Mucosa of rectum (tissue), 2 donors: ENCODE data around the gene APOL5.
A peak's percentile ranks its signal among the peaks of the same experiment; 100 is the strongest.

ENCODE experiments used
- H3K27ac ChIP-seq, 2 donors: one replicate each; pipeline ENCODE4 v1.7.0; 2013; ENCODE audit warnings: inconsistent platforms in 2 of 2, low read depth in 2 of 2, low read length in 2 of 2
- H3K27me3 ChIP-seq, 2 donors: one replicate each; pipeline ENCODE4 v1.7.0; 2013; ENCODE audit warnings: low read length in 2 of 2; ENCODE audit not compliant: control insufficient read depth in 2 of 2, insufficient read depth in 2 of 2
- H3K36me3 ChIP-seq, 2 donors: one replicate each; pipeline ENCODE4 v1.7.0; 2013; ENCODE audit warnings: low read length in 2 of 2; ENCODE audit not compliant: control insufficient read depth in 2 of 2, insufficient read depth in 2 of 2
- H3K4me1 ChIP-seq, 2 donors: one replicate each; pipeline ENCODE4 v1.7.0; 2013; ENCODE audit warnings: low read length in 2 of 2, mild to moderate bottlenecking in 1 of 2; ENCODE audit not compliant: control insufficient read depth in 2 of 2, insufficient read depth in 2 of 2
- H3K4me3 ChIP-seq, 2 donors: one replicate each; pipeline ENCODE4 v1.7.0; 2013; ENCODE audit warnings: low read length in 2 of 2
- H3K9ac ChIP-seq, 2 donors: one replicate each; pipeline ENCODE4 v1.7.0; 2013; ENCODE audit warnings: low read length in 2 of 2, low read depth in 1 of 2, mild to moderate bottlenecking in 1 of 2
- H3K9me3 ChIP-seq, 2 donors: one replicate each; pipeline ENCODE4 v1.7.0; 2013; ENCODE audit warnings: low read length in 2 of 2; ENCODE audit not compliant: control insufficient read depth in 2 of 2
- donor health status: healthy.
- donor health status: Normal muscosa, but diverticular disease.

APOL5 gene

DNA sequence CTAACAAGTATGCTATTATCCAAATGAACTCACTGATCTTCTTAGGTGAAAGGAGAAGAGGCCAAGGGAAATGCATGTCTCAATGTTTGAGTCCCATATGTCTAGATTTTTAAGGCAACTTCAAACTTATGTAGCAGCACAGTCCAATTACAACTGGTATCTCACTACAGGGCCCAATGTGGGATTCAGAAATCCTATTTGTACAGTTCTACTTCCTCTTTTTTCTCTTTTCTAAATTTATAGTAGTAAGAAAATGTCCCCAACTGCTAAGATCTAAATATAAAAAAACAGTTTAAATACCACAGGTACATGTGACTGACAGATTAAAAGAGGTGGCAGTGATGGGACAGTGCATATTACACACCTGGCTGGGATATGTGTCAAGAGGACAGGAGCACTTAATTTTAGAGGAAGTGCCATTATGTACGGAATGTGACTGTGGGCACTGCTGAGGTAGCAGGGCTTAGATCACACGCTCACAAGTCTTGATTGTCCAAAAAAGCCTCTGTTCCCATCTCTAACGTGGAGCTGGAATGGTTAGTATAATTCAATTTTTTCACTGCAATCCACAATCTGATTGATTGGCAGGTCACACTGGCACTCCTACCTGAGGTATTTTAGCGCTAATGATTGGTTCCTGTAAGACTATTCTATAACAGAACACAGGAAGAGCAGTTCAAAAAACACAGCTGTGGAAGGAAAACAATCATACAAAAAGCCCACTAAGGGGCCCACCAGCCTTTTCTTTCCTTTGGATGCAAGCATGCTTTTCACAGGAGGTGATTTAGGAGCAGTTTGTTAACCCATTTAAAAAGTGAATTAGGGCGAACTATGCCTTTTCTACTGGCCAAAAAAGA is 34.6 kb downstream of the APOL5 start:
- Histone ChIP-seq H3K9me3 (no peaks in the 10 kb centered on the region), H3K36me3 (peaks cover 6 to 9% of the 10 kb centered on the region in 2 donors), H3K27me3 (no peaks in the 10 kb centered on the region), H3K4me1 (no peaks in the 10 kb centered on the region), H3K9ac (no peak overlapping the region), H3K27ac (no peak overlapping the region), H3K4me3 (no peak overlapping the region)

DNA sequence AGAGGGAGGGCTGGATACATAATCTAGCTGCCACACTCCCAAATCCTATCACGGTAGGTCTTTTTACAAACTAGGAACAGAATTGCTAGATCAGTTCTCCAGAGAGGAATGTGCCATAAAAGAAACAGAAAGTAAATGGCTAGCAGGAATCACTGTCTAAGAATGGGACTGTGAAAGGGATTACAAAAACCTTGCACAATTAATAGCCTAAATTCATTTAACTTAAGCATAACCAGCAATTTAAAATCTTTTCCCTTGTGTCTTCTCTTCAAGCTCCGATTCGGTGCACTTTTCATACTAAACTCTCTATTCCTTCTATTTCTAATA is 35.2 kb downstream of the APOL5 start:
- H3K9ac ChIP-seq = no peak overlapping the region
- H3K4me3 ChIP-seq = no peak overlapping the region

DNA sequence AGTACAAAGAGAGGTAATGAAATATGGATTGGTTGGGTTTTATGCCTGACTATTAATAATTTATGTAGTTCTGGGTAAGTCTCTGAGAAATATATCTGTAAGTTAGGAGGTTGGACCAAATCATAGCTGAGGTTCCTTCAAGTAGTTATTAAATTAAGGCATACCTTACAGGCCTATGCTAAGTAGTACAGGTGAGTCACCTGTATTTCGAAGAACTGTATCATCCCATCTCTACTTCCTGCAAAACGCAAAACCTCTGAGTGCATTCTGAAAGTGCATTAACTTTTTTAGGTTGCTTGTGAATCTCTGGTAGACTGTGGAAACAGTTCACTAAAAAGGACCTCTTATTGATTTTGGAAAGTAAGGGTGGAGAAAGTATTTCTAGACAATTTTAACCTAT is 37.1 kb downstream of the APOL5 start:
- no peaks in the 10 kb centered on the region for H3K27me3 ChIP-seq
- H3K9me3 ChIP-seq = no peaks in the 10 kb centered on the region
- H3K27ac ChIP-seq = no peak overlapping the region
- H3K4me1 ChIP-seq = no peaks in the 10 kb centered on the region
- peaks cover 8 to 19% of the 10 kb centered on the region in 2 donors for H3K36me3 ChIP-seq
- no peak overlapping the region for H3K9ac ChIP-seq
- no peak overlapping the region for H3K4me3 ChIP-seq

More for the DNA sequence above, 35.2 kb downstream of the APOL5 start:
- Histone ChIP-seq H3K27ac (no peak overlapping the region), H3K27me3 (no peaks in the 10 kb centered on the region), H3K36me3 (peaks cover 6 to 11% of the 10 kb centered on the region in 2 donors), H3K9me3 (no peaks in the 10 kb centered on the region), H3K4me1 (no peaks in the 10 kb centered on the region)

DNA sequence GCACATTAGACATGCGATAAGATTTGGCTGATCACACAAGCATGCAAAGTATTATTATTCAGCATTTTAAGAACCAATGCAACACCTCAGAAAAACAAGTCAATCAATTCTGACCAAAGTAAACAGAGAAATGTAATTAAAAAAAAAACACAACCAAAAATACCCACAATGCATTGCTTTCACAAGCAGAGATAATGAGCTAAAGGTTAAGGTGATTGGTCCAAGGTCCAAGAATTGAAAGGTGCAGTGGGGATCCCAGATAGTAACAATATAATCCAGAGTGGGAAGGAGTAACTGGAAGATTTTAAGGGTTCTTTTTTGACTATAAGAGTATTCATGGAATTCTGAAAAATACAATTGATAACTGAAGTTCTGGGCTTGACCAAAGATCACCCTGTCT is 39.0 kb downstream of the APOL5 start:
- Histone ChIP-seq H3K4me1 (no peaks in the 10 kb centered on the region), H3K36me3 (peaks cover 13 to 21% of the 10 kb centered on the region in 2 donors)

DNA sequence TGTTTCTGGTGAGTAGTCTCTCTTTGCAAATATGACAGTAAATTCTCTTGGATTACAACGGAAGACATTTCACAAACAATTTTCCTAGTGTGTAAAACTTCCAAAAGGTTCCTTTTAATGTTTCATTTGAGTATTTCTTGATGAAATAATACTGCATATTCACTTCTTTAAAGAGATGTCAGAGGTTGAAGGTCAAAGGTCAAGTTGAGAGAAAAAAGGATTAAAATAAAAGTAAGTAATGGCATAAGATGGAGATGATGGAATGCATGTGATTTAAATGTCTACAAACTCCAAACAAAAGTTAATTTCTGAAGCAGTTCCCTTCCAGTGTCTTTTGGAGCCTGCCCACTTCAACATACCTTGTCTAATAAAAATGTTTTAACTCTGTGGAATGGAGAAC is 40.7 kb downstream of the APOL5 start:
- H3K9ac ChIP-seq = no peak overlapping the region
- no peak overlapping the region for H3K27ac ChIP-seq
- no peaks in the 10 kb centered on the region for H3K9me3 ChIP-seq
- H3K4me3 ChIP-seq = no peak overlapping the region
- peaks cover 11 to 17% of the 10 kb centered on the region in 2 donors for H3K36me3 ChIP-seq
- no peaks in the 10 kb centered on the region for H3K4me1 ChIP-seq
- no peaks in the 10 kb centered on the region for H3K27me3 ChIP-seq

More for the DNA sequence above, 39.0 kb downstream of the APOL5 start:
- H3K4me3 ChIP-seq = no peak overlapping the region
- H3K9me3 ChIP-seq = no peaks in the 10 kb centered on the region
- no peaks in the 10 kb centered on the region for H3K27me3 ChIP-seq
- no peak overlapping the region for H3K9ac ChIP-seq
- no peak overlapping the region for H3K27ac ChIP-seq

DNA sequence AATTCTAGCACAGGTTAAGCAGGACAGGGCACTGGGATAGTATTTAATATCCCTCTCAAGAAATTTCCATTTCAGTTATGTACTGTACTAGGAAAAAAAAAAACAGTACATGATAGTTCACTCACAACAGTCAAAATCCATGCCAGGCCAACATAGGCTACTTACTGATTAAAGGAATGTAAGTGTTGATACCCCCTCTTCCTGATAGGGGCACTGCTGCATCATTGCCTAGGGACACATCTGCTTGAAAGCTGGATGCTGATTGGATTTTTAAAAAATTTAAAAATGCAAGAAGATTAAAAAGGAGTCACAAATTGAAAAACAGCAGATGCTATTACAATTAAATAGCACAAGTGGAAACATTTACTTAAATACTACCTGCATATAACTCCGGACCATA is 43.4 kb downstream of the APOL5 start:
- H3K27ac ChIP-seq = no peak overlapping the region
- peaks cover 11 to 14% of the 10 kb centered on the region in 2 donors for H3K36me3 ChIP-seq
- no peak overlapping the region for H3K9ac ChIP-seq

DNA sequence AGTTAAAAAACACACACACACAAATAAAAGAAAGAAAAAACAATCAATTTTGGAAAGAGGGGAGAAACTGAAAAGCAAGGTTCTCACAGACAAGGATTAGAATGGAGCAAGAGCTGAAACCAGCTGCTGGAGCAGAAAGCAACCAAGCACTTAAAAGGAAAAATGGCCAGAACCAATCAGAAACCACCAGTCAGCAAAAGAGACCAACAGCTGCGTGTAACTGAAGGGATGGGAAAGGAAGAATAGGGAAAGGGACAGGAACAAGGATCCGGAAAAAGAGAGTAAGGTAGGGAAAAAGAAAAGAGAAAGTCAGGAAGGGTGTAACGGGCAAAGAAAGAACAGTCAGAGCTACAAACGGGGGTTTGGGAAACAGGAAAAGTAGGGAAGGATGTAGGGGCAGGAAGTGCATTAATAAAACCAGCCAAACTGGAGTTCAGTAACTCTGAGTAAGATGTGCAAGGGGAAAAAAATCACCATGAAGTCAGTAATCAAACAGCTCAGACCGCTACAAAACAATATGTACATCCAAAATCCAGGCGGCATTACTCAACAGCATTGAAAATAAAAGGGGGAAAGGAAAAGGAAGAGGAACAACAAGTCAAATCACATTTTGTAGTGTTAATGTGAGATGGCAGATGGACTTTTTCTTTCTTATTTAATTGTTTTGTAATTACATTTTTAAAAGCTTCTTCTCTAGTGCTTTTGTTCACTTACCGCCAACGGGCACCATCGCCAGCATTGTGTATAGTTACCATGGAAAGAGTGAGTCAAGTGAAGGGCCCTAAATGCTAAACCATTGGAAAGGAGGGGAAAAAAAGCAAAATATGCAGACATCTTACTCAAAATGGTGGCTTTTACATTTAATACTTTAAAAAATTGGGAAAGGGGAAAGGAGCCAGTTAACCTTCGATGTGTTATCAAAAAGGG is 49.2 kb downstream of the APOL5 start:
- Histone ChIP-seq H3K9ac (no peak overlapping the region), H3K4me1 (no peaks in the 10 kb centered on the region), H3K36me3 (peaks cover 0 to 4% of the 10 kb centered on the region in 2 donors), H3K9me3 (no peaks in the 10 kb centered on the region), H3K4me3 (no peak overlapping the region), H3K27me3 (no peaks in the 10 kb centered on the region), H3K27ac (peak overlapping the region in 1 of 2 donors; percentile 15)

More for the DNA sequence above, 43.4 kb downstream of the APOL5 start:
- Histone ChIP-seq H3K4me3 (no peak overlapping the region), H3K9me3 (no peaks in the 10 kb centered on the region), H3K4me1 (no peaks in the 10 kb centered on the region), H3K27me3 (no peaks in the 10 kb centered on the region)

- Histone ChIP-seq H3K27me3 (no peaks in the 10 kb centered on the region), H3K9ac (no peak overlapping the region), H3K9me3 (no peaks in the 10 kb centered on the region), H3K4me3 (no peak overlapping the region), H3K27ac (no peak overlapping the region), H3K4me1 (no peaks in the 10 kb centered on the region), H3K36me3 (peaks cover 0 to 4% of the 10 kb centered on the region in 2 donors)
Observed at GRCh38 chr22:35769974-35770373, 52.3 kb downstream of the APOL5 start.

DNA sequence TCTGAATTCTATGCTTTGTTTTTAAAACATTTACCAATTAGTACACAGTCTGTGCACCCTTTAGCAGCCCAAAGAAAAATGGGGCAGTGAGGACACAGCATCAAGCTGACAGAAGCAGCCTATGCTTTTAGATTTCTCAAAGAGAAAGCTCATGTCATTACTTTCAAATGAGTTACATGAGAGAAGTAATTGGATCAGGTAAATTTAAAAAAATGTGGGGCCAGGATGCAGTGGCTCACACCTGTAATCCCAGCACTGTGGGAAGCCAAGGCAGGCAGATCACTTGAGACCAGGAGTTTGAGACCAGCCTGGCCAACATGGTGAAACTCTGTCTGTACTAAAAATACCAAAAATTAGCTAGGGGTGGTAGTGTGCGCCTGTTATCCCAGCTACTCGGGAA is 57.7 kb downstream of the APOL5 start:
- H3K9me3 ChIP-seq = no peaks in the 10 kb centered on the region
- H3K36me3 ChIP-seq = peaks cover 0 to 4% of the 10 kb centered on the region in 2 donors
- H3K27ac ChIP-seq = no peak overlapping the region
- no peaks in the 10 kb centered on the region for H3K27me3 ChIP-seq
- H3K4me3 ChIP-seq = no peak overlapping the region
- no peaks in the 10 kb centered on the region for H3K4me1 ChIP-seq
- H3K9ac ChIP-seq = no peak overlapping the region
